HG03066 (cell line): ENCODE results near the gene SYNDIG1.

ENCODE experiments used
- ATAC-seq: cut with Tn5 transposase; IDR thresholded peaks from one replicate; pipeline ENCODE4 v1.9.1; 2021; ENCODE audit warnings: low read depth; ENCODE audit not compliant: unreplicated experiment

Gene SYNDIG1

DNA sequence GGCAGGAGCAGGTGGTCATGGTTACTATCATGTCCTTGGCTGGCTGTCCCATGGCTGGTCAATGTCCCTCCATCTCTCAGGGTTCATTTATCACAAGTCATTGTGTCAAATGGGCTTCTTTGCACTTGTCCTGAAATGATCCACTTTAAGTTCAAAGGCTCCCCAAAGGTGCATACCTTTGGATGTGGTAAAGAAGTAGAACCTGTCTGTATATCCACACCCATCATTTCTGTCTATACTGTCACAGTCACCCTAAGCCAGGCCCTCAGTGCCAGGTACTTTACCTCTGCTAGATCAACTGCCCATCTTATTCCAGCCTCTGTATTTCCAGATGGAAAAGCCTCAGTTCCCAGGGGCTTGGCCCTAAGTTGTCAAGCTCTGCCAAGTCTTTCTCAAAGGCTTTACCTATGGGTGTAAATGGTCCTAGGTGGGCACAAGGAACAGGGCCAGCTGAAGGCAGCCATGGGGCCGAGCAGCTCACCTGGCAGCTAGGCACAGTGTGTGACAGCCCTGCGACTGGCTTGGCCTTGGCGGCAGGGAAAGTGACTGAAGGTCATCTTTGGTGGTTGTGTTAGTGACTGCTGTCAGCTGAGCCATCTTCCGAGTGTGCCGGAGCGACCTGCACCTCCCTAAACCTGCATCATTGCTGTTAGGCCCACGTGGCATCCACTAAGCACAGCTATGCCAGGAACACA is 198.4 kb downstream of the SYNDIG1 start:
- ATAC-seq: no peak

DNA sequence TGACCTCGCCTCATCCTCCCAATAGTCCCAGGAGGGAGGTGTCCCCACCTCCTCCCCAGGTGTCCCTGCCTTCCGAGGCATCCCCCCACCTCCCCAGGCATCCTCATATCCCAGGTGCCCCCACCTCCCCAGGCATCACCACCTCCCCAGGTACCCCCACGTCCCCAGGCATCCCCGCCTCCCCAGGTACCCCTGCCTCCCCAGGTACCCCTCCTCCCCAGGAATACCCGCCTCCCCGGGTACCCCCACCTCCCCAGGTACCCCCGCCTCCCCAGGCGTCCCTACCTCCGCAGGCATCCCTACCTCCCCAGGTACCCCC is 198.9 kb downstream of the SYNDIG1 start:
- no peak for ATAC-seq

DNA sequence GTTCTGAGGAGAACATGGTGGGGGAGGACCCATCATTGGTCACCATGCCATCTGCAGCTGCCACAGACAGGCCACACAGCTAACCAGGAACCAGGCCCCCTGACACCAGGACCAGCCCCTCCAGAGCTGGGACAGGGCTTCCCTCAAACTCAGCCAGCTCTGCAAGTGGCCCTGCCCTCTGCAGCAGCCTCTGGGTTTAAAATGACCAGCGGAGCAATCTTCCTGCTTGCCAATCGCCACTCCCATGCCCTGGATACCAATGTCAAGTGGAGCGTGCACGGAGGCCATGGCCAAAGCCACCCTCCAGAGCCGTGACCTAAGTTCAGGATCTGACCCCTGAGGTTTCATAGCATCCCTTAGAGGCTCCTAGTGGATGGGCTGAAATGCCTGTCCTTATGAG is 199.4 kb downstream of the SYNDIG1 start:
- ATAC-seq: no peak

DNA sequence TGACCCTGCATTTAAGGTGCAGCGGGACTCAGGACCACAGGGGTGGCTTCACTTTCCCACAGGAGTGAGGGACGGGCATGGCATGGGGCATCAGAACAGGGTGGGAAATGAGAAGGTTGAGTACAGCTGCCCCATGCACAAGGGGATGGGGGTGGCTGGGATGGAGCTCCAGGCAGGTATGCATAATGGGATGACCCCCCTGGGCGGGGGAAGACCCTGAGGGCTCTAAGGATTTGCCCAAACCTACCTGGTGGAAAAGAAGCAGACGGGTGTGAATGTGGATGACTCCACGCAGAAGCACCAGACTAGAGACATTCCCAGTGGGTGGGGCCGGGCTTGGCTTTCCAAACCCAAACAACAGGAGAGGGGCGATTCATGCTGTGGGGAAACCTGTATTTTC is 200.3 kb downstream of the SYNDIG1 start:
- ATAC-seq: no peak

DNA sequence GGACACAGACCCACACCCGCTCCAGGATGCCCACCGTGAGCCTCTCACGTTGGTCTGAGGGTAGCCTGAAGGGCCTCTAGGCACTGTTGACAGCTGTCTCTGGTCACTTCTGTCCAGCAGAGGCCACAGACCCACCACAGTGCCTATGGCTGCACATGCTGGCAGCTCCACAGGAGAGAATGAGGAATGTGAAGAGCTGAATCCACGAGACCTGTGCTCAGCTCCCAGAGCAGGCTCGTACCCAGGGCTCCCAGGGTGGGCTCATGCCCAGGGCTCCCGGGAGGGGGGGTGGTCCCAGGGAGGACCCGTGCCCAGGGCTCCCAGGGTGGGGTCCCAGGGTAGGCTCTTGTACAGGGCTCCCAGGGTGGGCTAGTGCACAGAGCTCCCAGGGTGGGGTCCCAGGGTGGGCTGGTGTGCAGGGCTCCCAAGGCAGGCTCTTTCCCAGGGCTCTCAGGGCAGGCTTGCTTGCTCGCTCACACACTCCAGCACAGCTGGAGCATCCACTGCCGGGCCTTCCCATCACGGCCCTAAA is 201.0 kb downstream of the SYNDIG1 start:
- ATAC-seq: no peak

DNA sequence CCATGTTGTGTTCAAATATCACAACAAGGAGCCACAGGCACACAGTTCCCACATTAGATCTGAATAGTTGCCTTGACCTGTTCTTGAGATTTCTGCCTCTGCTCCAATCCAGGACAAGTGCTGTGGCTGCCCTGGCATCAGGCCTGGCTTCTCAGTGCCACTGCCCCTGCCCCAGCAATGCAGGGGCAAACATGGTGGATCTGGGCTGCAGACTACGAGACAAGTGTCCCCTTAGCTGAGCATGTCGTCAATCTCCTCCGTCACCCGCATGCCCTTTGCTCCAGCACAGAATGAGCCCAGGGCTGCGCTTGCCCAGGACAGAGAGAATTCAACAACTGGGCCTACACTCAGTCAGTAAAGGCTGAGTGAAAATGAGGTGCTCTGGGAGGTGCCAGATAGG is 201.6 kb downstream of the SYNDIG1 start:
- ATAC-seq: no peak

DNA sequence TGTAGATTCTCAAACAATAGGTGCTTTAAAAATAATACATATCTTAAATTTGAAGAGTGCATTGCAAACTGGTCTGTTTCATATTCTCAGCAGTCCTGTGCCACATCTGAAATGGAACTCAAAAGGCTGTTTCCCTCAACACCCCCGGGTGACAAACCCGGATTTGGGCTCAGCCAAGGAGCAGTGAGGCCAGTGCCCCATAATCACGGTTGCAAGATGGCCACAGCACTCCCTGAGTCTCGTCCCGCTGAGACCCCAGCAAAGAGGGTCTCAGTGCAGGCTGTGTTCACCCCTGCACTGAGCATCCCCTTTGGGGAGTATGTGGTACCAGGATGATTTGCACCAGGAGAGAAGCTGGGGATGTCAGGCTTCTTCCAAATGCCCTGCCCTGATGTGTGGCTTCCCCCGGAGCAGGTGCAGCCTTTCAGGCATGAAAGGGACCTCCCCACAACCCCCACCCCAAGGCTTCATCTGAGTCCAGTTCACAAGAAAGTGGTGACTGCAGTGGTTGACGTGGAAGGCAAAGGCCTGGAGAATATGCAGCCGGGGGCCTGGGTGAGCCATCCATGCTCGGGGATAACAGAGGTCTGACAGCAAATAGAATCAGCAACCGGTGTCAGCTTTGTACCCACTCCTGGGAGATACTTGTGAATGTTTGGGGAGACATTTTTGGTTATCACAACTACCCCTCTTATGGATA is 202.9 kb downstream of the SYNDIG1 start:
- ATAC-seq: no peak

DNA sequence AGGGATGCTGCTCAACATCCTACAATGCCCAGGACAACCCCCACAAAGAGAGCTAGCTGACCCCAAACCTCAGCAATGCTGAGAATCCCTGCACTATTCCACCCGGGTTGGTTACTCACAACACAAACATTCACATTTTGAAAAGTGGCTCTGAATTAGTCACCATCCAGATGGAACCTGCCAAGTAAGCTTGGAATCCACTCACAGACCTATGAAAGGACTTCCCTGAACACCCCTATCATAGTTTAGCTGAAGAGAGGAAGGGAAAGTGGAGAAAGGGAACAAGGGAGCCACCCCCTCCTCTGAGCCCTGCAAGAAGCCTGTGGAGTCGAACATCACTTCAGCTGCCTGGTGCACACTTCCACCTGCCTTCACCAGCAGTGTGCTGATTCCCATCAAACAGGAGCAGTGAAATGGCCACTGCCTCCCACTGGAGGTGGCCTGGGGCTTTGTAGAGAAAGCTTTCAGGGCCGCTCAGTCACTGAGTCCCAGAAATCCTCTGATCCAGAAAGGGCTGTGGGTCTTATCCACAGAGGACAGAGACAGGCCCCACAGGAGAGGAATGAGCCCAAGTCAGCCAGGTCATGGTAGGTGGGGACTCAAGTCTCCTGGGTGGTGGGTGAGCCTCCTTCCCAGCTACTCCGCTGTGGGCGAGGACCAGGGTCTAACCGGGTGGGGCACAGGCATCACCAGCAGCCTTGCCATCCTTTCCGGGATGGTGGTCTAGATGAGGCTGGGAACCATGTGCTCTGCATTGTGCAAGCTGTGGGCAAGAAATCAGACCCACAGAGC is 203.7 kb downstream of the SYNDIG1 start:
- ATAC-seq: no peak

DNA sequence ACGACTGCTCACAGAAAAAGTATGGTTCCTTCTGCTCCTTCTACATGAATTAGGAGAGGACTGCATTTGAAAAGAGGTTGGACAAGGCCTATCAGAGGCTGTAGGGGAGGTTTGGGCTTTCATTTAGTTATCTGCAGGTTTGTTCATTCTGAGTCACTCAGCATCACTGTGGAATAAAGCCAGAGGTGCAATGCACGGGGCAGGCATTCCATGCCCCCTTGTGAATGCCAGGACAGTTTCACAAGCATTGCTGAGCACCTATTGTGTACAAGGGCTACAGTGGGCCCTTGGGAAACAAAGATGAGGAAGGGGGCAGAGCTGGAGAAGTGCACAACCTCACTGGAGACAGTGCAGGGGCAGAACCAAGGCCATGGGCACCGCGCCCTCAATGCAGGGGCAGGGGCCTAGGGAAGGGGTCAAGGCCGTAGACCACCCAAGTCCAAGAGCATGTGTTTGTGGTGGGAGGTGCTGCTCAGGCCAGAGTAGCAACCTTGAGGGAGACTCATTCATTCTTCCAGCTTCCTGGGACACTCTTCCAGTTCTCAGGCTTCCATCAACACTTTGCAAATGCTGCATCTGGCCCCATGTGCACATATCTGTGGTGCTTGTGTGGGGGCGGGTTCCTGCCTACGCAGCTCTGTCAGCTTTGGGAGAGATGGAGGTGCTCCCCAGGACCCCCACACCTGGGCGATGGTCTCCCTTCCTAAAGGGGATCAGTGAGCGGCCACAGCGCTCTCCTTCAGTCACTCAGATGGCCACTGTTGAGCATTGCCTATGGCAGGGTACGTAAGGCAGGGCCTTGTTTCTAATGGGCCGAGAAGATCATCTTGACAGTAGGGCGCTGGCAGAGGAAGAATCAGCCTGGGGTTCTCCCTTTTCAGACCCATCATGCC is 204.5 kb downstream of the SYNDIG1 start:
- ATAC-seq: no peak

DNA sequence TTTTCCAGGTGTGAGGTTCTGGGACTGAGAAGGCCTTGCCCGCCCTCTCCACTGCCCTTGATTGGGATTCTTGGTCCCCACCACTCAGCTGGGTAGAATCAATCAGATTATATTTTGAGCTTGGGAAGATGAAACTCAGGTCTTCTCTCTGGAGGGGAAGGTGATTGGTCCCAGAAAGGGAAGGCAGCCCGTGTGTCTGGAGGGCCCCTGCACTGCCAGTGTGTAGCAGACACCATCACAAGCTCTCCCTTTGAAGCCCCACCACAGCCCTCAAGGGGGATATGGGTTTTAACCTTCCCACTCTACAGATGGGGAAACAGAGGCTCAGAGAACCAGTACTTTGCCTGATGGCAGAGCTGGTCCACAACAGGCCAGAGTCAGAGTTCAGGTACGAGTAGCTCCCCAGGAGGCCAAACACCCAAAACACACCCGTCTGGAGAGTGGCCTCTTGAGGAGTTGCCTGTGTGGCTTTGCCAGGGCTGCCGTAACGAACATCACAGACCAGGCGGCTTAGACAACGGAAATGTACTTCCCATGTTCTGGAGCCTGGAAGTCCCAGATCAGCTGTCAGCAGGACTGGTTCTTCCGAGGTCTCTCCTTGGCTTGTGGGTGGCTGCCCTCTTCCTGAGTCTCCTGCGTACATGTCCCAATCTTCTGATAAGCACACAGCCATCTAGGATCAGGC is 205.6 kb downstream of the SYNDIG1 start:
- no peak for ATAC-seq

DNA sequence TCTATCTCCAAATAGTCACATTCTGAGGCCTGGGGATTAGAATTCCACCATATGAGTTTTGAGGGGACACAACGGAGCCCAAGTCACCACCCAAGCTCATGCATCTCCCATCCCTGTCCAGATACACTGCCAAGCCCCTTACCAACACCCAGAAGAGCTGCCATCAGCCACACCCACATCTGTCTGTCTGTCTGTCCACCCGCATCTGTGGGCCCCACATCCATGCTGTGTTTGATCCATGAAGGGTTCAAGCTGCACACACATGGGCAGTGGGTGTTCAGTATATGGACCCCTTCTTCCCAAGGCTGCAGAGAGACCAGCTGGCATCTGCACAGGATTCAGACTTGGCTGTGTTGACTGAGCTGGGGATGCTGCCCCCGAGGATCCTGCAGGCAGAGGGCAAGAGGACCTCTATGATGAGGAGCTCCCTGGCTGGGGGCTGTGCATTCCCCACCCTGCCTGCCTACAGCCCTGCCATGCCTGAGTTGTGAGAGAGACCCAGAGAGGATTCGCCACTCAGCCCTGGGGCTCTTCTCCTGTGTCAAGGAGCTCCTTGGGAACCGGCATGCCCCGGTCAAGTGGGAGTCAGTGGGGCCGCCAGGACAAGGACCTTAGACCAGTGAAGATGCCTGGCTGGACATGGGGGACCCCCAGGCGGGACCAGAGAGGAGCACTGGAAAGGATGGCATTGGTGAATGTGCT is 206.4 kb downstream of the SYNDIG1 start:
- ATAC-seq: no peak

DNA sequence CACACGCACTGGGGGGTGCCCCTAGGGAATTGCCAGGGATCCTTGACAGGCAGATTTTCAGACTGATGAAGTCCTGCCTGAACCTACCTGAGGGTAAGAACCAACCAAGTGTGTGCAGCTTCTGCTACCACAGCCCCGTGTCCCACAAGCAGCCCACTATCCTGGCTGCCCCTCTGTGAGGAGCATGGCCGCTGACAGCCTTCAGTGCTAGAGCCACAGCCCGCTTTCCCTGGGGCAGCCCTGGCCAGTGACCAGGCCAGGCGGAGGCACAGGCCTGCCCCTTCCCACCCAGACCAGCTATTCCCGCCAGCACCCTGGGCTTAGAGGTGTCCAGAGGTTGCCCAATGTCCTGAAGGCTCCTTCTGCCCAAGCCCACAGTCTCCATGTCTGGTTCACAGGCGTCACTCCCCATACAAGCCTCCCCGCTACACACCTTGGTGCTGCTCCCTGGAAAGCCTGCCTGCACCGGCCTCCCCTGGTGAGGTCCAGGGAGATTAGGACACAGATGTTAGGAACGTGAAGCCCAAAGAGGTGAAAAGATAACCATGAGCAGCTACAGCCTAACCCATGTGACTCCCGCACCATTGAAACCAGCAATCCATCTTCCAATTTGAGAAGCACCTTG is 207.0 kb downstream of the SYNDIG1 start:
- no peak for ATAC-seq

DNA sequence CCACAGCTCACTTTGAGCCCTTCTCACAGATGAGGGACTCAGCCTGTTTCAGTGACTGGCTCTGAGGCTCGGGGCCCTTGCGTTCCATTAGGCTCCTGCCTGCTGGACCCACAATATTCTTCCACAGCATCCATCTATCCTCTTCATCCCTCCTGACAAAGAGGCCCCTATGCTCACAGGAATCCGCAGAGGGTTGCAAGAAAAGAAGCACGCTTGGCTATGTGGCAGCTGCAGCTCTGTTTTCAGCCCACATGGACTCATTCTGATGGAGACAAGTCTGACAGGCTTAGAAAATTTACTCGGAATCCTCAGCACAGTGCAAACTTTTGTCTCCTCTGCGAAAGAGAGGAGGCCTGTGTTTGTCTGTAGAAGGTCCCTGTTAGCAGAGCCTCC is 207.5 kb downstream of the SYNDIG1 start:
- no peak for ATAC-seq

DNA sequence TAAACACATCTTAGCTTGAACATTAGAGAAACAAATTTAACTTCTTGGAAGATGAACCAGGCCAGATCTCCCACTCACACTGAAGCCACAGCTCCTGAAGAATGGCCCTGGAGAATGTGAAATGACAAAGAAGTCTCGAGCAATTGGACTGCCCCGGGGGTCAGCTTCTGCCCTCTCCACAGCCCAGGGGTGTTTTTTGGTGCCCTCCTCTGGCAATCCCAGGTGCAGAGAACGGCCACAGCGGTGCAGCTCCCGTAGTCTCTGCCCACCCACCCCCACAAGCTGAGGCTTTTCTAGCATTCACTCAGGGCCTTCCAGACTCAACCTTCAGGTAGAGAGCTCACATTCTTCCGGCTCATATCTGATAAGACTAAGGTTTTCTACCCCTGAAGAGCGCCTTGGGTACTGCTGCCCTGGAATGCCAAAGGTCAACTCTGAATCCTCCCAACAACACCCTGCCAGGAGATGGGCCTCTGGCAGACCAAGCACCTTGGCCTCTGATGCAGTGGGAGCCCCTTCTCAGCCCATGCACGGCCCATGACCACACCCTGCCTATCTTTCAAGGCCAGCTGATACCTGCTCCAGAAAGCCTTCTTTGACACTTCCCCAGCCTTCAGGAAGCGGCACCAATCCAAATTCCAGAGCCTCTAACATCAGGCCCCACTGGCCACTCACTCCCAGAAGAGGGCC is 208.3 kb downstream of the SYNDIG1 start:
- ATAC-seq: no peak

DNA sequence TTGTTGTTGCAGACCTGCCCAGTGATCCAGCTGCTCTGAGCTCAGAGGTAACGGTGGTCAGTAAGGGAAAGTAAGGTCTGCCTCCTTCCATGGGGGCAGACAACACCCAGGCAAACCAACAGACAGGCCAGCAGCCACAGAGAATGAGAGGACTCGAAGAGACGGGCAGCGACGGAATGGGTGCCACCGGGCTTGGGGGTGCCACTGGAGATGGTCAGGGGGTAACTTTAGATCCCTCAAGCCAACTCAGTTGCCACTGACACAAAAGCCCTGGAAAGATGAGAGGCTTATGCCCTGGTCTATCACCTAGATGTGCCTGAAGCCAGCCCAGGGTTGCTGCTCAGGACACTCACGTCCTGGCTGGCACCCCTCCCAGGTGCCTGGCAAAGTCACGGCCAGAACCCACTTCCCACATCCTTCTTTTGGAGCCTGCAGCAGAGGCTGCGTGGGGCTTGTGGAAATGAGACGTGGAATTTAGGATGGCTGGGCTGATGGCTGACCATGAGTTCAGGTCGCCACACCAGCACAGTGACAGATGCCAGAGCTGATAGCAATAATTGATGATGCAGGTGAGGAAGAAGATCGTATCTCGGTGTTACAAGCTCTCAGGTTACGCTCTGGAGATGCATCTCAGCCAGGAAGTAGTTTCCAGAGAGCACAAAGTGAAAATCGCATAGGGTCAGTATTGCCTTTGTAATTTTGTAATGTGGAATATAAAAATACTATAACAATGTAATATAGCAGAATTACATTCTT is 209.1 kb downstream of the SYNDIG1 start:
- no peak for ATAC-seq

DNA sequence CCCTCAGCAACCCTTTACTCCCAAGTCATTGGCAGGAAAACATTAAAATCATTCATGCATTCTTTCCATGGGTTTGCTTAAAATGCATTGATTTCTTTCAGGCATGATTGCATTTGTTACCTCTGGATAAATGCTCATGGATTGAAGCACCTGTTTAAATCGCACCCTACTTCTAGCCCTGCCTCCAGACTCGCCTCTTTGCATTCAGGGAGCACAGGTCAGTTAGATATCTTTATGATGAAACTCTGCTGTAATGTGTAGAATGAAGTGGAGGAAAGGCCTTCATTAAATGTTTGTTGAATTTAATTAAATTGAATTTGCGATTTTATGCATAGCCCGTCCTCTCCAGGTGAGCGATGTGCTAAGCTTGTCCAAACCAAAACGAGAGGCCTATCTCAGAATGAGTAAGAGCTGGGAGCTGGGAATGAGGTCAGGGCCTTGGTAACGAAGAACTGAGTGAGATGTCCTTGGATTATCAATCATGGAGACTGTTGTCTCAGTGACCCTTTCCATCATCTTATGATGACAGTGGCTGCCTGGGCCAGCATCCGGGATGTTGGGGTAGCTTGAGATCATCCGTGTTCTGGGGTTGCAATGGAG is 210.1 kb downstream of the SYNDIG1 start:
- ATAC-seq: no peak
